ENCODE measurements around the gene PCNP.
"Not testable (repeated sequence)": the region's sequence is repeated elsewhere in the genome, so short reads cannot be mapped to it uniquely, and the experiment has no call there.

PCNP gene, protein sequence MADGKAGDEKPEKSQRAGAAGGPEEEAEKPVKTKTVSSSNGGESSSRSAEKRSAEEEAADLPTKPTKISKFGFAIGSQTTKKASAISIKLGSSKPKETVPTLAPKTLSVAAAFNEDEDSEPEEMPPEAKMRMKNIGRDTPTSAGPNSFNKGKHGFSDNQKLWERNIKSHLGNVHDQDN

DNA sequence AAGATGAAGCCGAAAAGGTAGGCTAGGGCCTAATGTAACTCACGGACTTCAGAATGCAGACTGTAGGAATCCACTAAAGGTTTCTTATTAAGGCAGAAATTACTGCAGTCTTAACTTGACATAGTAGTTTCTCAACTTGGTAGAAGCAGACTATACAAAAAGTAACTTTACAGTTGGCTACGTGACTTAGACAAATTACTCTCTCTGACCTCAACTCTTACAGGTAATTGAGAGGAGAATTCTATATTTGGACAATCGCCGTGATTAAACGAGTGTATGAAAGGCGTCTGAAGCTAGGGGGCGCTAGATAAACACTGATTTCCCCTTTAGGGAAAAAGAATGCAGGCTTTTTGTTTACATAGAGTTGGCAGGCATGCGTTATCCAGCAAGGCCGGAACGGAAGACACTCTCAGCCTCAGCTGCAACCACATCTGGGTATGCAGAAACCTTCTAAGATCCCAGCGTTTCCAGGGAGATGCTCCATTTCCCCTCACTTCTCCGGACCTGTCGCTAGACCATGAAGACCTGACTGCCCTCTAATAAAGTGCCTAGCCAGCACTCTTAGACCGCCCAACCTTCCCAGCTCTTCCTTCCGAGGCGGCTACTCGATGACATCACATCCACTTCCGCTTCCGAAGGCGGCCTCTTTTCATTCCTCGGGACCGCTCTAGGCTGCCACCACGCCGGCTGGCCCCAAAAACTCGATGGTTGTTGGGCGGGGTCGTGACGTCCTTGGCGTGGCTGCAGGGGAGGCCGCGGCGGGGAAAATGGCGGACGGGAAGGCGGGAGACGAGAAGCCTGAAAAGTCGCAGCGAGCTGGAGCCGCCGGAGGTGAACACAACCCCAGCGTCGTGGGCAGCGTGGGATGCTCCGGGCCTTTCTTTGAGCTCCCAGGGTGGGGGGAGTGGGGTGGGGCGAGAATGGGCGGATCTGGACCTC is at the start of gene PCNP:
Gene PCNP, plus strand, starts transcription at position 732 of the 939 bp plus-strand sequence. Its CDS starts 36 bp downstream, at position 768.
- DNase-seq (ENCODE audit: low read depth in 3 of 3, low spot score in 1 of 3), result peak; percentile 95 to 98 (median 96)

DNA sequence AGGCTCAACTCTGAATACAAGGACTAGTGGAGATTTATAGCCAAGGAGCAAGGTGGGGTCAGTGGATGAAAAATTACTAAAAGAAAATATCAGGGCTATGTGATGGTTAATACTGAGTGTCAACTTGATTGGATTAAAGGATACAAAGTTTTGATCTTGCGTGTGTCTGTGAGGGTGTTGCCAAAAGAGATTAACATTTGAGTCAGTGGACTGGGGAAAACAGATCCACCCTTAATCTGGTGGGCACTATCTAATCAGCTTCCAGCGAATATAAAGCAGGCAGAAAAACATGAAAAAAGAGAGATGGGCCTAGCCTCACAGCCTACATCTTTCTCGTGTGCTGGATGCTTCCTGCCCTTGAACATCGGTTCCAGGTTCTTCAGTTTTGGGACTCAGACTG is 46.5 kb upstream of the PCNP start:
- no peak for DNase-seq (ENCODE audit: low read depth in 3 of 3, low spot score in 1 of 3)

DNA sequence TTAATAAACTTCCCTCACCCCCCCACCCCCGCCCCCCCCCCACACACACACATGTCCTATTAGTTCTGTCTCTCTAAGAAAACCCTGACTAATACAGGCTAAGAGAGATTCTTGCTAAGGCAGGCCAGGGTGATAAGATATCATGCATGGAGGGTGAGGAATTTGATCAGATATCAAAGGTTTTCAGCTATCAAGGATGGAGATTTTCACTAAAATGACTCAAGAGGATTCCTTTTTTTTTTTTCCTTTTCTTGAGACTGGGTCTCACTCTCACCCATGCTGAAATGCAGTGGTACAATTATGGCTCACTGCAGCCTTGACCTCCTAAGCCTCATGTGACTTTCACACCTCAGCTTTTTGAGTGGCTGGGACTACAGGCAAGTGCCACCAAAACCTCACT is 46.1 kb upstream of the PCNP start:
- no peak for DNase-seq (ENCODE audit: low read depth in 3 of 3, low spot score in 1 of 3)

DNA sequence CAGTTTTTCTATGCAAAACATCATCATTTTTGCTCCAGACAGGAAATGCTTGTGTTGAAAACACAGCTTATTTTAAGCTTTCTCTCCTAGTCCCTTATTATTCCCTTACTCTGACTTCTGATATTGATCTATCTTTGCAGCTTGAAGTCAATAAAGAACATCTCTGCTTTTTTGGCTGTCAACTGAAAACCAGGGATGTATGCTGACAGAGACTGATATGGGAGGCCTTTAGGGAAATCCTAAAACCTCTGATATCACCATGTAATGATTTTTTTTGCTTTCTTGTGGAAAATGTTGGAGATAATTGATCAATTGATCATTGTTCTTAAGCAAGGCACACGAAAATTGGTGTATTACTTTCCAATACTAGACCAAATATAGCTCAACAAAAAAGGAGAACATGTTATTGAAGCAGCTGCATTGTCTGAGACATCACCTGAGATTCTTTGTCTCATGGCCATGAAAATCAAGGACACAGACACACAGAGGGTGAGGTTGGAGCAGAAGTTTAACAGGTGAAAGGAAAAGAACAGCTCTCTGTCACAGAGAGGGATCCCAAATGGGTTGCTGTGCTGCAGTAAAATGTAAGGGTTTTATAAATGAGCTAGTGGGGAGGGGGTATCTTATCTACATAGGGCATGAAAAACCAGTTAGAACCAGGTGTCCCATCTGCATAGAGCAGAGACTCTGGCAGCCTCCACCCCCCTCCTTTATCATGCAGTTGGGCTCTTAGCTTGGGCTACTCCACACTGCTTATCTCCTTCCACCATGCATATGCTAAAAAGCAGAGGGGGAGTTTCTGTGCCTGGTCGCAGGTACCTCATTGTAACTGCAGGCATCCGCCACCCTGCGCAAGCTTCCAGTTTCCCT is 43.9 kb upstream of the PCNP start:
- no peak for DNase-seq (ENCODE audit: low read depth in 3 of 3, low spot score in 1 of 3)

DNA sequence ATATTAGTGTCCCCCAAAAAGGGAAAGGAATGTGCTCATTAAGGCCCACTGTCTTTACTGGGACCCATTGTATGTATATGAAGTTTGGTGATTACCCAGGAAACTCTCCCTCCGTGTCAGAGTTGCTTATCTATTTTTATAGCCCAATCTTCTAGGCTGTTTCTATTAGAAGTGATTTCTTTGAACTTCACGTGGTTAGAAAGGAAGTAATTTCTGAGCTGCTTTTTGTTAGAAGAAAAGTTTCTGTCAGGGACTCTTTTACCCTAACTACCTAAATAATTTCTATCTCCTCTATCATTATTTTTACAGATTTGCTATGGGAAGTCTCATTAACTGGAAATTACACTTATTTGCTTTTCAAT is 43.3 kb upstream of the PCNP start:
- DNase-seq (ENCODE audit: low read depth in 3 of 3, low spot score in 1 of 3), result no peak

DNA sequence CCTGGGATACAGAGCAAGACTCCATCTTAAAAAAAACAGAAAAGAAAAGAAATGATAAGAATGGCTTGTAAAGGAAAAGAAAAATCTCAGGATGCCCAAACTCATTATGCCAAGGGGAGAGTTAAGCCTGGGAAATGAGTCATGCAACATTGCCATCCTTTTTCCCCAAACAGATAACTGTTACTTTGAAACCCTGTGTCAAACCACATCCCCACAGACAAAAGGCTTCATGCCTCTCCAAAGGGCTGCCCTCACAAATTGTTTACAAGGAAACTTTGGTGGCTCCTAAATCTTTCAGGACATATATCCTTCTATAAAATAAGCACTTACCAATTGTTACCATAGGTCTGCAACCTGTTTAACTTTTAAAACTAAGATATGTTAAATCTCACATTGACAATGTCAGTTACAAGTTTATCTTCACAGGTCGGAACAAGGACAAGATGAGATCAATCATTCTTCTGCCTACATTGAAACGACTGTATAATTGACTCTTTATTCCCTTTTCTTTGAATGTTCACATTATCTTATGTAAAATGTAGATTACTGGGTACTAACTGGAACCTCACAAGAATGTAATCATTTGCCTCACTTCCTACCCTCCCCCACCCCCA is 42.4 kb upstream of the PCNP start:
- DNase-seq (ENCODE audit: low read depth in 3 of 3, low spot score in 1 of 3), result no peak

DNA sequence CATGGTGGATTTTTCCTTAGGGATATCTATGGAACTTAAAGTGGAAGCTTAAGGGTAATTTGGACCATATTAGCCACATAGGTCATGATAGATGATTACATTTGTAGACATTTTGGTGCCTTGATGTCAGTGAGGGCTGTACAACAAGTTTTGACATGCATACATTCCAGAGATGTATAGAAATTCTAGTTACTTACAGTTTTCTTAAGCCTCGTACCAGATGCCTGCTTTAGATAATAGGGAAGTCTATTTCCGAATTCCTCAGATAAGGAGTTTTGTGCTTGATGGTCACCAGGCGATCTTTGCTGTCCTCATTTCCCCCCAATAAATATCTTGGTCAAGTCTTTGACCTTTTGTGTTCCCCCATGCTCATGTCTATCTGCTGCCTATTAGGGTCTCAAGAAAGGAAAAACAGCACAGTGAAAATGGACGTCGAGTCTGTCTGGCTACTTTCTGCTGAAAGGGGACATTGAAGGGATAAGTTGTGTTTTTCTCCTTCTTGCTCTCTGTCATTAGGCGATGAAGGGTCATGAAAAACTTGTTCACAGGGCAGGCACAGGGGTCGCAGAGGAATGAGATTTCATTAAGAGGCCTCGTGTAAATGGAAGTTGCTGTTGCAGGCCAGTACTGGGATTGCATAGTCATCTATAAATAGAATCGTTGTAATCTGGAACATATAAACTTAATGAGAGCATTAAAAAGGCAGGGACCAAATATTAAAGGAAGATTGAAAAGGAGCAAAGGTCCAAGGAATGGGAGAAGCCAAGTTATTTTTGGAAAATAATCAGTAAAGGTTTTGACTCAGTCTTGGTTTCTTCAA is 41.0 kb upstream of the PCNP start:
- no peak for DNase-seq (ENCODE audit: low read depth in 3 of 3, low spot score in 1 of 3)

DNA sequence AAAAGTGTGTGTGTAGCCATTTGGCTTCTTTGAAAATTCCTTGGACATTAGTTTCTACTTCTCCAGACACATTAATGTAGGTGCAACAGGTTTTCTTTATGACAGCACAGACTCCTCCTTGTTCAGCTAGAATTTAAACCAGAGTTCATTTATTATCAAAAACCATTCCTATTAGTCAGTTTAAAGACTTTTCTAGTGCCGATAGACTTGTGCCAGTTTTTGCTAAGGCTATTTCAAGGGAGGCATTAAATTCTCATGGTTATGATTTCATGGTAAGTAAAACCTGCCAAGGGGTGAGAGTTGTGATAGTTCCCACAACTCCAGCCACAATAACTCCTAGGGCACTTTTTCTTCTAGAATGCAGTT is 40.4 kb upstream of the PCNP start:
- DNase-seq (ENCODE audit: low read depth in 3 of 3, low spot score in 1 of 3), result no peak

DNA sequence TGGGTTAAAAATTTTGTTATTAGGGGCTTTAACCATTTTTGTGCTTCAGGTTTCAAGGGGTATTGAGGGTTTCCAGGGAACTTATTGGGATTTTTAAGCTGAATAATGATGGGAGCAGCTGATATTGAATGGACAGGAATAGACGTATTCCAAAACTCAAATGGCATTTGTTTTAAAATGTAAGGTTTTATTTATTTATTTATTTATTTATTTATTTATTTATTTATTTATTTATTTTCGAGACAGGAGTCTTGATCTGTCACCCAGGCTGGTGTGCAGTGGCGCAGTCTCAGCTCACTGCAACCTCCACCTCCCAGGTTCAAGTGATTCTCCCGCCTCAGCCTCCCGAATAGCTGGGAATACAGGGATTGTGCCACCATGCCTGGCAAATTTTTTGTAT is 38.8 kb upstream of the PCNP start:
- no peak for DNase-seq (ENCODE audit: low read depth in 3 of 3, low spot score in 1 of 3)

DNA sequence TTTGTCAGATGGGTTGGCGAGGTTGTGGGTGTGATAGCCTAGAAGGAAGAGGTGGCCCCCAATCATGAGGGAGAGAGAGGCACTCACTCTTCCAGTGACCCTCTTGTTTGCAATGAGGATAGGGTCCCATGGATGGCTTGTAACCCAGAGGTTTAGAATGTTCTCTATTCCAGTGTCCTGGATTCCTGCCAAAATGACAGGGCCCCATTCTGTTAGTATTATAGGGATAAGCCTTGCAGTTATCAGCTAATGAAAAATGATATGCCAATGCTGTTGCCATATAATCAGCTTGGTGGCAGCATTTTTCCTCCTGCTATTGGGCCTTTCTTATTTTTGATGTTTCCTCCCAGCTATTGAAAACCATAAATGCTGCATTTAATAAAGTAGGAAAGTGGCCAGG is 37.7 kb upstream of the PCNP start:
- DNase-seq (ENCODE audit: low read depth in 3 of 3, low spot score in 1 of 3), result no peak

DNA sequence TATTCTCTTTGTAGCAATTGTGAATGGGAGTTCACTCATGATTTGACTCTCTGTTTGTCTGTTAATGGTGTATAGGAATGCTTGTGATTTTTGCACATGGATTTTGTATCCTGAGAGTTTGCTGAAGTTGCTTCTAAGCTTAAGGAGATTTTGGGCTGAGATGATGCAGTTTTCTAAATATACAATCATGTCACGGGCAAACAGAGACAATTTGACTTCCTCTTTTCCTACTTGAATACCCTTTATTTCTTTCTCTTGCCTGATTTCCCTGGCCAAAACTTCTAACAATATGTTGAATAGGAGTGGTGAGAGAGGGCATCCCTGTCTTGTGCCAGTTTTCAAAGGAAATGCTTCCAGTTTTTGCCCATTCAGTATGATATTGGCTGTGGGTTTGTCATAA is 37.0 kb upstream of the PCNP start:
- DNase-seq (ENCODE audit: low read depth in 3 of 3, low spot score in 1 of 3), result not testable (repeated sequence)

DNA sequence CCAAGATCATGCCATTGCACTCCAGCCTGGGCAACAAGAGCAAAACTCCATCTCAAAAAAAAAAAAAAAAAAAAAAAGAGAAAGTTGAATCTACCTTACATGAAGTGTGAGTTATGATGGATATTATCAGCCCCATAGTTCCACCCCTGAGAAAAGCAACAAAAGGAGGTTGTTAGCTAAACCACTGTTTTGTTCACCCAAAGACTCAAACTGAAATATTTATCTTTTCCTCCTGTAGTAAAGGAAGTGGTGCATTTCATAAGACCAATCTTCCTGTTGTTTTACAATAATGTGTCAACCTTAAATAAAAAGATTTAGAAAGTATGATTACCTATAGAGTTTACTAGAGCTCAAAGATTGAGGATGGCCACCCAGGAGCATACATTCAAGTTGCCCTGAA is 31.0 kb upstream of the PCNP start:
- DNase-seq (ENCODE audit: low read depth in 3 of 3, low spot score in 1 of 3), result no peak

DNA sequence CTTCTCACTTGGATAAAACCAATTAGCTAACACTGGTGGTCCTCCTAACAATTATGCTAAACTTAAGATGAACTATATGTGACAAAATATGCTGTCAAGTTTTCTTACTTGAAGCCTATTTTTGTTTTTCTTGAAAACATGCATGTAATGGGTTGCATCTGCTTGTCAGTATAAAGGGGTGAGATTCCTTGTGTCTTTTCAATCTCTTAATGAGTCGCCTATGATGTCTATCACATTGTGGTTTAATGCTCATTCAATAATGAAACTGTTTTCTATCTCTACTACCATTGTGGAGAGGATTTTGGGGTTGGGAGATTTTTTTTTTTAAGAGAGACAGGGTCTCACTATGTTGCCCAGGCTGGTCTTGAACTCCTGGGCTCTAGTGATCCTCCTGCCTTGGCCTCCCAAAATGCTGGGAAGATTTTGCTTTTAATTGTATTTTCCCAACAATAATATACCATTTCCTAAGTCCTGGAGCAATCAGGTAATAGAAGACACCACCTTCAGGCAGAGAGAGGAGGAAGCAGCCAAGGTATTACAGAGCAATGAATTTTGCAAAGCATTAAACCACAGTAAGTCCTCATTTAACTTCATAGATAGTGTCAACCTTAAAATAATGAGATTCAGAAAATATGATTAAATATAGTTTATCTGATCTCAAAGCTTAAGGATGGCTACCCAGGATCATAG is 29.7 kb upstream of the PCNP start:
- DNase-seq (ENCODE audit: low read depth in 3 of 3, low spot score in 1 of 3), result no peak

DNA sequence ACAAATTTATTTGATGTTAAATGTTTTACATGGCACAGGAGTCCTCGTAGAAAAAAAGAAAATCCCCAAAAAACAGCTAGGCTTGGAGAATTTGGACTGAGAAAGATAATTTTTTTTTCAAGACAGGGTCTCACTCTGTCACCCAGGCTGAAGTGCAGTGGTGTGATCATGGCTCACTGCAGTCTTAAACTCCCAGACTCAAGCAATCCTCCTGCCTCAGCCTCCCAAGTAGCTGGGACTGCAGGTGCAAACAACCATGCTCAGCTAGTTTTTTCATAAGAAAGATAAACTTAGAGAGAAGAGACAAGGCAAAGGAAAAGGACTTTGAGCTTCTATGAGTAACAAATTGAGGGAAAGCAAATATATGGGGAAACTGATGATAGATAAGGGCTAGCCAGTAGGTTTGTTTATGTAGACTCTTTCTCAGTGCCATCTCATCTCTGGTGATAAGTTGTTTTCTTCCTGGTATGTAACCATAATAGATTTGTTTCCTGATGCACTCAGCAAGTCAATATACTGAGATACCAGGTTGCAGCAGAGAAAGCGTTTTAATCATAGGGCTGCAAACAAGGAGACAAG is 25.4 kb upstream of the PCNP start:
- DNase-seq (ENCODE audit: low read depth in 3 of 3, low spot score in 1 of 3), result no peak

DNA sequence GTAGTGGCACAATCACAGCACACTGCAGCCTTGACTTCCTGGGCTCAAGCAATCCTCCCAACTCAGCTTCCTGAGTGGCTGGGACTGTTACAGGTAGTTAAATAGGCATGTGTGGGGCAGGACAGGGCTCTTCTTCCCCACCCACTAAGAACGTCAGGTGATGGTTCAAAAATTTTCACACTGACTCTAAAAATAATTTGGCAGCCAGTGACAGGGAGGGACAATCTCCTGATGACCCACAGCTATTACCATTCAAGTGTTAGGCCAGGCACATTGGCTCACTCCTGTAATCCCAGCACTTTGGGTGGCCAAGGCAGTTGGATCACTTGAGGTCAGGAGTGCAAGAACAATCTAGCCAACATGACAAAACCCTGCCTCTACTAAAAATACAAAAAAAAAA is 24.5 kb upstream of the PCNP start:
- DNase-seq (ENCODE audit: low read depth in 3 of 3, low spot score in 1 of 3), result no peak

DNA sequence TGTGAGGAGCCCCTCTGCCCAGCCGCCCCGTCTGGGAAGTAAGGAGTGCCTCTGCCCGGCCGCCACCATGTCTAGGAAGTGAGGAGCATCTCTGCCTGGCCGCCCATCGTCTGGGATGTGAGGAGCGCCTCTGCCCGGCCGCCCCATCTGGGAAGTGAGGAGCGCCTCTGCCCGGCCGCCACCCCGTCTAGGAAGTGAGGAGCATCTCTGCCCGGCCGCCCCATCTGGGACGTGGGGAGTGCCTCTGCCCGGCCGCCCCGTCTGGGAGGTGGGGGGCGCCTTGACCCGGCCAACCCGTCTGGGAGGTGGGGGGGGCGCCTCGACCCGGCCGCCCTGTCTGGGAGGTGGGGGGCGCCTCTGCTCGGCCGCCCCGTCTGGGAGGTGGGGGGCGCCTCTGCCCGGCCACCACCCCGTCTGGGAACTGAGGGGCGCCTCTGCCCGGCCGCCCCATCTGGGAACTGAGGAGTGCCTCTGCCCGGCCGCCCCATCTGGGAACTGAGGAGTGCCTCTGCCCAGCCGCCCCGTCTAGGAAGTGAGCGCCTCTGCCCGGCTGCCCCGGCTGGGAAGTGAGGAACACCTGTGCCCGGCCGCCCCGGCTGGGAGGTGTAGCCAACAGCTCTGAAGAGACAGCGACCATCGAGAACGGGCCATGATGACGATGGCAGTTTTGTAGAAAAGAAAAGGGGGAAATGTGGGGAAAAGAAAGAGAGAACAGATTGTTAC is 22.5 kb upstream of the PCNP start:
- DNase-seq (ENCODE audit: low read depth in 3 of 3, low spot score in 1 of 3), result not testable (repeated sequence)

DNA sequence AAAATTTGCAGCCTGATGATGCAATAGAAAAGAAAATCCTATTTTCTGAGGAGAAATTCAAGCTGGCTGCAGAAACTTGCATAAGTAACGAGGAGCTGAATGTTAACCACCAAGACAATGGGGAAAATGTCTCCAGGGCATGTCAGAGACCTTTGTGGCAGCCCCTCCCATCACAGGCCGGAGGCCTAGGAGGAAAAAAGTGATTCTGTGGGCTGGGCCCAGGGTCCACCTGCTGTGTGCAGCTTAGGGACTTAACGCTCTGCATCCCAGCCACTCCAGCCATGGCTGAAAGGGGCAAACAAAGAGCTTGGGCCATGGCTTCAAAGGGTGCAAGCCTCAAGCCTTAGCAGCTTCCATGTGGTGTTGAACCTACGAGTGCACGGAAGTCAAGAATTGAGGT is 20.6 kb upstream of the PCNP start:
- not testable (repeated sequence) for DNase-seq (ENCODE audit: low read depth in 3 of 3, low spot score in 1 of 3)

DNA sequence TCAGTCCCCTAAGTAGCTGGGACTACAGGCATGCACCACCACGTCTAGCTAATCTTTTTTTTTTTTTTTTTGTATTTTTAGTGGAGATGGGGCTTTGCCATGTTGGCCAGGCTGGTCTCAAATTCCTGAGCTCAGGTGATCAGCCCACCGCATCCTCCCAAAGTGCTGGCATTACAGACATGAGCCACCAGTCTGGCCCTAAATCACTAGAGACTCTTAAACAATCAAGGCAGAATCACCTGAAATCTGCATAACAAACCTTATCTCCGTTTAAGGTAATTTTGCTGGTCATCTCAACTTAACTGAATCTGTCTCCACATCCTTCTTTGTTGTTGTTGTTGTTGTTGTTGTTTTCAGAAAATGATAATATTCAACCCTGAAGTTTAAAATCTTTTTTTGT is 17.9 kb upstream of the PCNP start:
- no peak for DNase-seq (ENCODE audit: low read depth in 3 of 3, low spot score in 1 of 3)

Measured in stimulated activated CD4-positive, alpha-beta T cell treated with anti-CD3 and anti-CD28 coated beads, TNF-alpha, amount 100 ng/mL, for 1 hour (primary cell).